HG03095 (cell line): Measurements from ENCODE around the gene ST6GALNAC2.
"Not testable (repeated sequence)": the region's sequence is repeated elsewhere in the genome, so short reads cannot be mapped to it uniquely, and the experiment has no call there.

ENCODE experiments used
- ATAC-seq: cut with Tn5 transposase; IDR thresholded peaks from one replicate; pipeline ENCODE4 v1.9.1; 2021; ENCODE audit warnings: moderate library complexity; ENCODE audit not compliant: unreplicated experiment

The ST6GALNAC2 gene

GRCh38 chr17:76585649-76586593, at the start of gene ST6GALNAC2:
TSS of gene ST6GALNAC2 (minus strand) at chr17:76585860. CDS start at chr17:76585808, 52 bp downstream.
- no peak for ATAC-seq

GRCh38 chr17:76635039-76635438, 49.4 kb upstream of the ST6GALNAC2 start:
- ATAC-seq, result no peak

GRCh38 chr17:76633628-76634328, 48.1 kb upstream of the ST6GALNAC2 start:
- ATAC-seq, result no peak

GRCh38 chr17:76631821-76632565, 46.3 kb upstream of the ST6GALNAC2 start:
- ATAC-seq, result no peak

- ATAC-seq, result no peak
Measured at GRCh38 chr17:76630151-76630550, 44.5 kb upstream of the ST6GALNAC2 start.

- no peak for ATAC-seq
Measured at GRCh38 chr17:76627510-76627909, 41.9 kb upstream of the ST6GALNAC2 start.

GRCh38 chr17:76626442-76626841, 40.8 kb upstream of the ST6GALNAC2 start:
- ATAC-seq, result no peak

GRCh38 chr17:76625496-76625895, 39.8 kb upstream of the ST6GALNAC2 start:
- ATAC-seq, result no peak

GRCh38 chr17:76623271-76624146, 37.8 kb upstream of the ST6GALNAC2 start:
- ATAC-seq, result no peak

GRCh38 chr17:76617838-76618237, 32.2 kb upstream of the ST6GALNAC2 start:
- ATAC-seq, result no peak

GRCh38 chr17:76614912-76615617, 29.4 kb upstream of the ST6GALNAC2 start:
- ATAC-seq, result no peak

- ATAC-seq, result not testable (repeated sequence)
Measured at GRCh38 chr17:76614064-76614759, 28.6 kb upstream of the ST6GALNAC2 start.

- no peak for ATAC-seq
Measured at GRCh38 chr17:76612977-76613851, 27.6 kb upstream of the ST6GALNAC2 start.

- ATAC-seq, result no peak
Measured at GRCh38 chr17:76612465-76612864, 26.8 kb upstream of the ST6GALNAC2 start.

GRCh38 chr17:76611758-76612157, 26.1 kb upstream of the ST6GALNAC2 start:
- no peak for ATAC-seq

- ATAC-seq, result not testable (repeated sequence)
Measured at GRCh38 chr17:76611080-76611749, 25.6 kb upstream of the ST6GALNAC2 start.

GRCh38 chr17:76606685-76607084, 21.0 kb upstream of the ST6GALNAC2 start:
- not testable (repeated sequence) for ATAC-seq
